ENCODE measurements around the gene CELSR3.

Gene CELSR3

DNA sequence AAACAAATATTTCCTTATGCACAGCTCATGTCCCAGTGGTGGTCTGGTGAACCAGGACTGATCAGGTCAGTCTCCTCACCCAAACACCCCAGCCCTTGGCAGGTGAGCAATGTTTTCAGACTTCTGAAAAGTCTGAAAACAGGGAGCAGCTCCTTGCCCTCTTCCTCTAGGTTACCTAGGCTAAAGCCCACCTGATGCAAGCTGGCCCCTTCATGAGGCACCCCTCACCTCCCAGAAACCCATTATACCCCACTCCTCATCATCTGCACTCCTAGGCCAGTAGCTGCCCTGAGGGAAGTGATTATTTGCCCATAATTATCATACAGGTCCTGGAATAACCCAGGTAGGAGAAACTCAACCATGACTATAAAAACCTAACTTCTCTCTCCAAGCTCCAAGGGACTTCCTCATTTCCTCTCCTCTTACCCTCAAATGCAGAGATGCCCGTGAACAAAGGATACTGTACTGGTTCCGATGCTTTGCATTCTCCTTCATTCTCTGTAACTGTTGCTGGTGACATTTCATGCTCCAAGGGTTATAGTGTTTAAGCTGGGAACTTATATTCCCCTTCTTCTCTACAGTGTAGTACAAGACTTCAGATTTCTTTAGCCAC lies 28.3 kb upstream of the CELSR3 start:
- TF ChIP-seq POLR2A (IDR thresholded peaks at IDR 0.05; ENCODE audit: extremely low read depth, insufficient read length) (no peak), MYC (IDR thresholded peaks at IDR 0.05; ENCODE audit: low read depth, low read length) (no peak), CTCF (IDR thresholded peaks at IDR 0.05; ENCODE audit: low read depth, low read length) (no peak), MAX (IDR thresholded peaks at IDR 0.05; ENCODE audit: low read depth, low read length) (no peak)

GRCh38 chr3:48689384-48689783 lies 26.7 kb upstream of the CELSR3 start:
- H3K4me3 ChIP-seq (ENCODE audit: low read depth, low read length) = no peak overlapping the region
- TF ChIP-seq MYC (IDR thresholded peaks at IDR 0.05; ENCODE audit: low read depth, low read length) (no peak), MAX (IDR thresholded peaks at IDR 0.05; ENCODE audit: low read depth, low read length) (no peak), POLR2A (IDR thresholded peaks at IDR 0.05; ENCODE audit: extremely low read depth, insufficient read length) (no peak), CTCF (IDR thresholded peaks at IDR 0.05; ENCODE audit: low read depth, low read length) (no peak)
- no peak for DNase-seq (ENCODE audit: low read depth)

More for the DNA sequence above, 28.3 kb upstream of the CELSR3 start:
- DNase-seq (ENCODE audit: low read depth) = no peak
- no peak overlapping the region for H3K4me3 ChIP-seq (ENCODE audit: low read depth, low read length)

GRCh38 chr3:48688737-48689075 lies 26.0 kb upstream of the CELSR3 start:
- no peak overlapping the region for H3K4me3 ChIP-seq (ENCODE audit: low read depth, low read length)
- no peak for DNase-seq (ENCODE audit: low read depth)
- TF ChIP-seq MYC (IDR thresholded peaks at IDR 0.05; ENCODE audit: low read depth, low read length) (no peak), POLR2A (IDR thresholded peaks at IDR 0.05; ENCODE audit: extremely low read depth, insufficient read length) (no peak), MAX (IDR thresholded peaks at IDR 0.05; ENCODE audit: low read depth, low read length) (no peak), CTCF (IDR thresholded peaks at IDR 0.05; ENCODE audit: low read depth, low read length) (no peak)

DNA sequence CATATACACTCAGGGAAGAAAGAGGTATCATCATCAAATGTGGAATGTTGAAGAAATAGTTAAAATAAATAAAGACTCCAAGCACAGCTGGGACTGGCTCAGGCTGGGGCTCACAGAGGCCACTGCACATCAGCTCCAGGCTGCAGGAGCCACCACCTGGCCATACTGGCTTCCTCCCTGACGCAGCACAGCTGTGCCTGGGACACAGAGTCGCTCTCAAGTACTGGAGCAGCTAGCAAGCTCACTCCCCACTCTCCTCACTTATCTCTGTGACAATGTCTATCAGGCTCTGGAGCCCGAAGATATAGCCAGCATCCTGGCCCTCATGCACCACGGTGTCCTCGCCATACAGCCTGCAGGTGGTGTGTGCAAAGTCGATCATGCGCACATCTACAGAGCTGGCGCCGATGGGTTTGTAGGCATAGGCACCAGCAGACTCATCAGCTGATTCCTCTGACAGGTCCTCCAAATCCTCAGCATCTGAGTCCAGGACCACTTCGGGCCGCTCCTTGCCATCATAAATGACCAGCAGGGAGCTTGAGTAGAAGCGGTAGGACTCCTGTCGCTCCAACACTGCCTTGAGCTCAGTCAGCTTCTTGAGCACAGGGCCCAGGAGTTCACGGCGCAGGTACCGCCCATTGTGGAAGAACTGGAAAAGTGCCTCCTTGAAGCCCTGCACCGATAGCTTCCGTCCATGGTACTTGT lies 25.5 kb upstream of the CELSR3 start:
- TF ChIP-seq MAX (IDR thresholded peaks at IDR 0.05; ENCODE audit: low read depth, low read length) = no peak
- TF ChIP-seq CTCF (IDR thresholded peaks at IDR 0.05; ENCODE audit: low read depth, low read length) = no peak
- no peak for TF ChIP-seq MYC (IDR thresholded peaks at IDR 0.05; ENCODE audit: low read depth, low read length)
- TF ChIP-seq POLR2A (IDR thresholded peaks at IDR 0.05; ENCODE audit: extremely low read depth, insufficient read length) = no peak
- DNase-seq (ENCODE audit: low read depth) = no peak
- H3K4me3 ChIP-seq (ENCODE audit: low read depth, low read length) = no peak overlapping the region

- DNase-seq (ENCODE audit: low read depth) = no peak
- TF ChIP-seq CTCF (IDR thresholded peaks at IDR 0.05; ENCODE audit: low read depth, low read length) = no peak
- no peak for TF ChIP-seq MYC (IDR thresholded peaks at IDR 0.05; ENCODE audit: low read depth, low read length)
- no peak for TF ChIP-seq POLR2A (IDR thresholded peaks at IDR 0.05; ENCODE audit: extremely low read depth, insufficient read length)
- TF ChIP-seq MAX (IDR thresholded peaks at IDR 0.05; ENCODE audit: low read depth, low read length) = no peak
- no peak overlapping the region for H3K4me3 ChIP-seq (ENCODE audit: low read depth, low read length)
These were observed 24.6 kb upstream of the CELSR3 start for GRCh38 chr3:48687220-48687678.

Data from NB4 (cell line).